Endometrial microvascular endothelial cells (primary cell): ENCODE measurements around the gene KIF6. TPM values are rescaled to one million over a fixed set of nuclear protein-coding genes. Genes with fewer than 3 reads are reported as not detected.

Experiments
- in situ Hi-C: cut with HindIII; loops from 2 replicates; pipeline ENCODE4 v1.10.0; 2017; ENCODE audit warnings: low sequenced_read_pairs, low pct_unique_long_range_greater_than_20kb; ENCODE audit errors: inconsistent ontology term
- total RNA-seq: library from RNA; depleted of rRNA; stranded (reverse); fragments of >200 nt; gene quantifications from one replicate; pipeline ENCODE4 v1.2.3, GENCODE V29; 2015; ENCODE audit errors: inconsistent ontology term

Gene KIF6
- total RNA-seq, 1 donor from 2014 or later: not detected

GRCh38 chr6:39567091-39567490, 158.1 kb downstream of the KIF6 start:
- in situ Hi-C loops: no loop called here

- in situ Hi-C loops: no loop called here
These were observed 158.8 kb downstream of the KIF6 start for GRCh38 chr6:39566456-39566855.

GRCh38 chr6:39565956-39566355, 159.3 kb downstream of the KIF6 start:
- in situ Hi-C loops: no loop called here

GRCh38 chr6:39563566-39564311, 161.5 kb downstream of the KIF6 start:
- in situ Hi-C loops: no loop called here

GRCh38 chr6:39561536-39562266, 163.5 kb downstream of the KIF6 start:
- in situ Hi-C loops: no loop called here

- in situ Hi-C loops: no loop called here
These were observed 164.3 kb downstream of the KIF6 start for GRCh38 chr6:39560915-39561314.

GRCh38 chr6:39558591-39559190, 166.5 kb downstream of the KIF6 start:
- in situ Hi-C loops: no loop called here

GRCh38 chr6:39558079-39558478, 167.1 kb downstream of the KIF6 start:
- in situ Hi-C loops: no loop called here

GRCh38 chr6:39555136-39555535, 170.1 kb downstream of the KIF6 start:
- in situ Hi-C loops: no loop called here

GRCh38 chr6:39553860-39554802, 171.1 kb downstream of the KIF6 start:
- in situ Hi-C loops: no loop called here

GRCh38 chr6:39553029-39553428, 172.2 kb downstream of the KIF6 start:
- in situ Hi-C loops: no loop called here

- in situ Hi-C loops: no loop called here
These were observed 175.0 kb downstream of the KIF6 start for GRCh38 chr6:39550191-39550590.

GRCh38 chr6:39546731-39547130, 178.5 kb downstream of the KIF6 start:
- in situ Hi-C loops: no loop called here

GRCh38 chr6:39543950-39544349, 181.3 kb downstream of the KIF6 start:
- in situ Hi-C loops: no loop called here

- in situ Hi-C loops: no loop called here
These were observed 182.1 kb downstream of the KIF6 start for GRCh38 chr6:39543095-39543494.

- in situ Hi-C loops: no loop called here
These were observed 184.8 kb downstream of the KIF6 start for GRCh38 chr6:39540454-39540853.

- in situ Hi-C loops: no loop called here
These were observed 194.9 kb downstream of the KIF6 start for GRCh38 chr6:39530201-39530759.

GRCh38 chr6:39527792-39528564, 197.2 kb downstream of the KIF6 start:
- in situ Hi-C loops: no loop called here
